Measurements from ENCODE around the gene TIPRL.

The TIPRL gene

GRCh38 chr1:168217664-168218063 is 38.9 kb downstream of the TIPRL start:
- no peak for DNase-seq

- no peak for DNase-seq
Measured at GRCh38 chr1:168218658-168219057, 39.9 kb downstream of the TIPRL start.

- no peak for DNase-seq
Measured at GRCh38 chr1:168220470-168220871, 41.7 kb downstream of the TIPRL start.

GRCh38 chr1:168221275-168221674 is 42.5 kb downstream of the TIPRL start:
- DNase-seq = no peak

GRCh38 chr1:168223261-168223660 is 44.5 kb downstream of the TIPRL start:
- DNase-seq = no peak

GRCh38 chr1:168223681-168224540 is 45.1 kb downstream of the TIPRL start:
- no peak for DNase-seq

- no peak for DNase-seq
Measured at GRCh38 chr1:168224991-168225390, 46.2 kb downstream of the TIPRL start.

- peak; percentile 58 to 76 (median 65) for DNase-seq
Measured at GRCh38 chr1:168225476-168226190, 46.9 kb downstream of the TIPRL start, which contains the start of gene SFT2D2. TSS of gene SFT2D2 (plus strand) at chr1:168226004. CDS start at chr1:168226080, 76 bp downstream.

GRCh38 chr1:168227620-168228019 is 48.9 kb downstream of the TIPRL start:
- no peak for DNase-seq

DNA sequence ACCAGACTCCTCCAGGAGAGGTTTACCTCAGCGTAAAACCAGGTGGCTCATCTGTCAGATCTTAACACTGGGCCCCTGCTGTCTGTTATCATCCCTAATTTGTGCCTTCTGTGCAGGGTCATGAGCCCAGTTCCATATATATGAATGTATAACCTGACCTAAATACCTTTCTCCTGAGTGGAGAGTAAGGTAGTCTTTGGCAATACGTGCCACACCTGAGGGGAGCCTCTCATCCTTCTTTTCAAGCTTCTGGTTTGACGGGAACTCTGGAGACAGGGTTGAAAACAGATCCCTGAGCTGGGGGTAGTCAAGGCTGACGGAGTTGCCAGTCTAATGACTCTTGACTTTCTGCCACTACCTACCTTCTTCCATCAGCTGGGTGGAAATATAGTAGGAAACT is 51.1 kb downstream of the TIPRL start:
- no peak for DNase-seq

DNA sequence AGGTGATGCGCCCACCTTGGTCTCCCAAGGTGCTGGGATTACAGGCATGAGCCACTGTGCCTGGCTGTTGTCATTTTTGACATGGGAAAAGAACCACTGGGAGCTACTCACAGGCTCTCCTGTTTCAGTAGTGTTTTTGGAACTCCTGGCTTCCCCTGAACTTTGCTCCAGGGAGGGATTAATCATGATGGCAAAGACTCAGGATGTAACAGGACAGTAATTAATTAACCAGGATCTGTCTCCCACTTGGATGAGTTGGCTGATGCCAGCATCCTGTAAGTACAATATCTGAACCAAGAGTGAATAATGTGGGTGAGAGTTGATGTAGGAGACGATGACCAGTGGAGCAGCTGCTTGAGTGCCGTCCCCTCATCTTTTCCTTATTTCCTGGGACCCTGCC is 51.9 kb downstream of the TIPRL start:
- no peak for DNase-seq

DNA sequence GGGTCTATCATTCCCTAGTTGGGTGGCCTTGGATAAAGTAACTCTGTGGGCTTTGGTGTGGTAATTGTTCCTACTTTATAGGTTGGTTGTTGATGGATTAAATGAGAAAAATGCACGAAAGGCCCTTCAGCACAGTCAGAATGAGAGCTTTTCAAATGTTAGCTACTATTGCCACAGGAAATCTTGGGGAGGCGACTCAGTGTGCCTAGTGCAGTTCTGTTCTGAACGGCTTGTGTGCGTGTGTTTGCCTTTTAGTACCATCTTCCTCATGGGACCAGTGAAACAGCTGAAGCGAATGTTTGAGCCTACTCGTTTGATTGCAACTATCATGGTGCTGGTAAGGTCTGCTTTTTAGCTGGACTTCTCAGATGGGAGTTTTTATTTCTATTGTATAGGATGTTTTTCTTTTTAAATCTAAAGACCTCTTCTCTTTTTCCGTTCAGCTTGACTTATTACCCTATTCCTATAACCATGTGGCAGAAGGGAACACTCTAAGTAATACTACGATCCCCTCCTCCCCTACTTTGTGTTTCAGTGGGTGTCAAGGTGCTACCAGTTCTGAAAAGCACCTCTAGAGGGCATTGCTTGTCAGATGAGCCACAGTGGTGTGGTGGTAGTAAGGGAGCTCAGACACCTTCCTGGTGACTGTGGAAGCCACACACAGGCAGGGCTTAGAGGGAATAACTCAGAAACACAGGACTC is 56.2 kb downstream of the TIPRL start:
- DNase-seq = no peak

GRCh38 chr1:168235548-168235885 is 56.8 kb downstream of the TIPRL start:
- no peak for DNase-seq

DNA sequence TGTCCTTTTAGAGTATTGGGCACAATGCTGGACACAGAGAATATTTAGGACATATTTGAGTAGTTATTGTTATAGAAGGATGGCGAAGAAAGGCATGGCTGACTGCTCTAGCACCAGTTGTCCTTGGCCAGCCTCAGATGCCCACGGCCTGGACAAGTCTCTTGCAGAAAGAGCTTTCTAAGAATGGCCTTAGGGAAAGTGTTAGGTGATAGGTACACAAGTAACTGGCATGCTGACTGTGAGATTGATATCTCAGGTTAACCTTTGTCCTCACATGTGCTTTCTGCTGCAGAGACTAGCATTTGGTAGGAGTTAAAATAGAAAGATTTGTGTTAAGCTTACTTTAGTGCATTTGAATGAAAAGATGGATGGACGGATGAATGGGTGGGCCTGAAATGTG is 57.2 kb downstream of the TIPRL start:
- no peak for DNase-seq

- no peak for DNase-seq
Measured at GRCh38 chr1:168236836-168237611, 58.3 kb downstream of the TIPRL start.

GRCh38 chr1:168243198-168243597 is 64.4 kb downstream of the TIPRL start:
- no peak for DNase-seq

DNA sequence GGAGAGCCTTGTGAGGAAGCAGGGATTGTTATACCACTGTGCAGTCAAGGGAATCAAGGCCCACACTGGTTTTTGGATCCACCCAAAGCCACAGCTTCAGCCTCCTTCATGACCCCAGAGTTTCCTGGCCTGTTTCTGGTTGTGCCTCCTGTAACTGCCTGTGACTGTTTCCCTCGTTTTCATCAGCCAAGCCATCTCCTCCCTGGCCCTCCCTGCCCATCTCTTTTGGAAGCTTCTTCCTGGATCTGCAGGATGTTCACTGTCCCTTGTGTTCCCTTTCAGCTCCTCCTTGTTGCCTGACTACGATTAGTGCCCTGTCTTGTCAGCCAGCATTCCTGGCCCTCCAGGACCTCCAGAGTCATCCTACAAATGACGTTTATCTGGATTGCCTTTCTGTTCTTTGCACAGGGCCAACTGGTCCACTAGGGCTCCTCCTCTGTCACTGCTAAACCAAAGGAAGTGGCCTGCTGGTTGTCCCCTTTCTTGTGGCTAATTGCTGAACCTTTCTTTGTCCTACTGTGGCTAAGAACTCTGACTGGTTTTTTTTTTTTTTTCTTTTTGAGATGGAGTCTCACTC is 65.0 kb downstream of the TIPRL start:
- no peak for DNase-seq

- no peak for DNase-seq
Measured at GRCh38 chr1:168245042-168245441, 66.3 kb downstream of the TIPRL start.

GRCh38 chr1:168246506-168246905 is 67.7 kb downstream of the TIPRL start:
- DNase-seq = no peak

Data from activated CD4-positive, CD25-positive, alpha-beta regulatory T cell (primary cell).